ENCODE measurements around the gene FAU. TPM values are rescaled to one million over a fixed set of nuclear protein-coding genes. Genes with fewer than 3 reads are reported as not detected.

Gene FAU
- total RNA-seq, 1 experiment from 2014 or later, result 1,001 TPM

- no peaks in the 10 kb centered on the region for H3K27me3 ChIP-seq (ENCODE audit: control insufficient read depth, insufficient read depth, low read length)
- no TSS peak for BruUV-seq (replicated peaks)
Measured at GRCh38 chr11:65121447-65121864, 478 bp downstream of the FAU start.

DNA sequence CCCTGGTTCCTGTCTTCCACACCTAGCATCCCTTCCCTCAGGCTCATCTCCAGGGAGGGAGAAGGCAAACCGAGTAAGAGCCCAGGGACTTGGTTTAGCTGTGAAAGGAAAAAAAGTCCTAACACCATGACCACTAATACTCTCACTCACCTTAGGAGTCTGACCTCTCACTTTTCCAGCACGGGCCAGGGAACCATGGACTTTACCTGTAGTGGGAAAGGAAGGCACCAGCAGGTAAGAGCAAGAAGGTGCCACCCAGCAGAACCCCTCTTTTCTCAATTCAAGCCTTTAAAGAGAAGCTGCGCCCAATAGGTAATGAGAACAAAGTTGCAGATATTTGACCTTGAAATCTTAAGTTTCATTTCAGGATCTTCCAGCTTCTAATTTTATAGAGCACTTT, 1.1 kb downstream of the FAU start:
- Histone ChIP-seq H3K4me3 (ENCODE audit: low read depth in 2 of 2, low read length in 2 of 2) (peak overlapping the region; percentile 70 to 96), H3K36me3 (ENCODE audit: control insufficient read depth, insufficient read depth, low read length) (peaks cover 23% of the 10 kb centered on the region), H3K27ac (ENCODE audit: low read length) (peak overlapping the region; percentile 99), H3K4me1 (ENCODE audit: control insufficient read depth, insufficient read depth, low read length) (peaks cover 23% of the 10 kb centered on the region), H3K9me3 (ENCODE audit: control insufficient read depth, insufficient read depth, low read depth, low read length) (no peaks in the 10 kb centered on the region), H3K27me3 (ENCODE audit: control insufficient read depth, insufficient read depth, low read length) (no peaks in the 10 kb centered on the region)
- BruUV-seq (replicated peaks), result TSS peak; percentile 87
- DNase-seq (ENCODE audit: low read depth, low spot score) (no peak), ATAC-seq (no peak)
- ChIA-PET CTCF (no interaction called here), POLR2A (interaction anchor here (0.6 to 2.4 kb wide), 3 partner anchors 14 to 77 kb away, joined by 4 to 14 read pairs (median 10); partner anchors contain the start of gene SYVN1)
- in situ Hi-C loops (cut with HindIII; ENCODE audit: low pct_unique_long_range_greater_than_20kb, low sequenced_read_pairs), result no loop called here
- intact Hi-C loops (cut with micrococcal nuclease; ENCODE audit: unreplicated experiment), result no loop called here
- TF ChIP-seq TCF7L2 (IDR thresholded peaks at IDR 0.05; ENCODE audit: low read depth, low read length) (no peak), REST (IDR thresholded peaks at IDR 0.05; ENCODE audit: insufficient read depth in 1 of 2, low read depth in 2 of 2, low read length in 1 of 2) (no peak), POLR2AphosphoS5 (IDR thresholded peaks at IDR 0.05; ENCODE audit: low read depth, low read length) (no peak)

More at GRCh38 chr11:65121447-65121864, 478 bp downstream of the FAU start:
- ChIA-PET POLR2A (interaction anchor here (2.4 kb wide), 1 partner anchor 13 kb away, joined by 10 read pairs; the partner anchor contains the start of gene SYVN1), CTCF (interaction anchor here (1.1 kb wide), 1 partner anchor 10 kb away, joined by 3 read pairs; the partner anchor contains the start of gene TM7SF2)
- DNase-seq (ENCODE audit: low read depth, low spot score) (no peak), ATAC-seq (no peak)
- Histone ChIP-seq H3K36me3 (ENCODE audit: control insufficient read depth, insufficient read depth, low read length) (peaks cover 23% of the 10 kb centered on the region), H3K9me3 (ENCODE audit: control insufficient read depth, insufficient read depth, low read depth, low read length) (no peaks in the 10 kb centered on the region), H3K27ac (ENCODE audit: low read length) (peak overlapping the region; percentile 99), H3K4me3 (ENCODE audit: low read depth in 2 of 2, low read length in 2 of 2) (peak overlapping the region; percentile 70 to 96), H3K4me1 (ENCODE audit: control insufficient read depth, insufficient read depth, low read length) (peaks cover 17% of the 10 kb centered on the region)
- intact Hi-C loops (cut with micrococcal nuclease; ENCODE audit: unreplicated experiment) (no loop called here), in situ Hi-C loops (cut with HindIII; ENCODE audit: low pct_unique_long_range_greater_than_20kb, low sequenced_read_pairs) (no loop called here)
- no peak for TF ChIP-seq REST (IDR thresholded peaks at IDR 0.05; ENCODE audit: insufficient read depth in 1 of 2, low read depth in 2 of 2, low read length in 1 of 2)
- TF ChIP-seq POLR2AphosphoS5 (IDR thresholded peaks at IDR 0.05; ENCODE audit: low read depth, low read length), result no peak
- no peak for TF ChIP-seq CTCF (IDR thresholded peaks at IDR 0.05)
- no peak for TF ChIP-seq TCF7L2 (IDR thresholded peaks at IDR 0.05; ENCODE audit: low read depth, low read length)
- no peak for TF ChIP-seq SIN3A (IDR thresholded peaks at IDR 0.05; ENCODE audit: borderline replicate concordance, insufficient read depth, low read depth, low read length)

All from Panc1 (cell line).